Loucy (cell line): Measurements from ENCODE around the gene ITLN1.

Experiments
- CTCF ChIP-seq: fragments of 200-600 bp; sonication (generic); conservative IDR thresholded peaks from 2 replicates; pipeline ENCODE4 v1.5.1; 2014; ENCODE audit warnings: mild to moderate bottlenecking, antibody characterized with exemption, low read length
- EZH2phosphoT487 ChIP-seq: fragments of 200-600 bp; IDR thresholded peaks from 2 replicates; pipeline ENCODE4 v1.6.1; 2018; ENCODE audit warnings: antibody characterized with exemption, mild to moderate bottlenecking, moderate library complexity, borderline replicate concordance

- TF ChIP-seq CTCF (peak; percentile 50), EZH2phosphoT487 (no peak)
These were observed 47.3 kb downstream of the ITLN1 start for GRCh38 chr1:160837558-160838205.
